Stomach (tissue), 4 donors: ENCODE measurements around the gene ULK4.

Source experiments
- POLR2AphosphoS5 ChIP-seq, 3 donors: sonication (generic); formaldehyde crosslinking; IDR thresholded peaks; one replicate each; pipeline ENCODE4 v1.6.1; 2016; ENCODE audit warnings: antibody characterized with exemption in 3 of 3
- TF ChIP-seq, protein P1 (sequence below), 7 experiments: fragments of 450-650 bp in 4 of 7; fragments of 200-600 bp in 3 of 7; sonication (generic) in 3 of 7; IDR thresholded peaks; one replicate each; pipeline ENCODE4 v1.5.1; 2016 to 2019; ENCODE audit warnings: antibody characterized with exemption in 7 of 7, control low read depth in 2 of 7, mild to moderate bottlenecking in 1 of 7

DNA sequence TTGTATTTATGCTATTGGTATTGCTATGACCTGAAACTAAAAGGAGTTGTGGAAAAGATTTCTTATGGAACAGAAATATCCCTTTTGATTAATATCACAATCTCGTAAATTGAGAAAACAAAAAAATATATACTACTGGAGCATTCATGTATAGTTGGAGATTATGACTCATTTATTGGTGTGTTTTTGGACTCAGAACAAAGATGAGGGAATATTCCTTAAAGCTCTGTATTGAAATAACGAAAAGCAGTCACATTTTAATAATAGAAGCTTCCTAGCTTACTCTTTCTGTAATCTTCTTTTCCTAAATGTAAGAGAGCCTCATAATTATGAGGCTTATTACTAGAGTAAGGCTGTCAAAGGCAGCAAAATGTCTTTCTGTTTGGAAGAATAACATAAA, 748.3 kb downstream of the ULK4 start:
- no peak for TF ChIP-seq POLR2AphosphoS5 (IDR thresholded peaks at IDR 0.05)
- TF ChIP-seq, protein P1, sequence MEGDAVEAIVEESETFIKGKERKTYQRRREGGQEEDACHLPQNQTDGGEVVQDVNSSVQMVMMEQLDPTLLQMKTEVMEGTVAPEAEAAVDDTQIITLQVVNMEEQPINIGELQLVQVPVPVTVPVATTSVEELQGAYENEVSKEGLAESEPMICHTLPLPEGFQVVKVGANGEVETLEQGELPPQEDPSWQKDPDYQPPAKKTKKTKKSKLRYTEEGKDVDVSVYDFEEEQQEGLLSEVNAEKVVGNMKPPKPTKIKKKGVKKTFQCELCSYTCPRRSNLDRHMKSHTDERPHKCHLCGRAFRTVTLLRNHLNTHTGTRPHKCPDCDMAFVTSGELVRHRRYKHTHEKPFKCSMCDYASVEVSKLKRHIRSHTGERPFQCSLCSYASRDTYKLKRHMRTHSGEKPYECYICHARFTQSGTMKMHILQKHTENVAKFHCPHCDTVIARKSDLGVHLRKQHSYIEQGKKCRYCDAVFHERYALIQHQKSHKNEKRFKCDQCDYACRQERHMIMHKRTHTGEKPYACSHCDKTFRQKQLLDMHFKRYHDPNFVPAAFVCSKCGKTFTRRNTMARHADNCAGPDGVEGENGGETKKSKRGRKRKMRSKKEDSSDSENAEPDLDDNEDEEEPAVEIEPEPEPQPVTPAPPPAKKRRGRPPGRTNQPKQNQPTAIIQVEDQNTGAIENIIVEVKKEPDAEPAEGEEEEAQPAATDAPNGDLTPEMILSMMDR (IDR thresholded peaks at IDR 0.05) = no peak
